Central memory CD8-positive, alpha-beta T cell (primary cell): ENCODE data around the gene TBC1D22A.
"Not testable (repeated sequence)": the region's sequence is repeated elsewhere in the genome, so short reads cannot be mapped to it uniquely, and the experiment has no call there.

Source experiments
- ATAC-seq: fragments of 150-1000 bp; cut with Tn5 transposase; replicated peaks from 2 replicates; pipeline ENCODE4 v1.10.0; 2022; ENCODE audit warnings: mild to moderate bottlenecking, moderate FRiP score, moderate number of reproducible peaks; ENCODE audit not compliant: poor library complexity, severe bottlenecking; ENCODE audit errors: extremely low read depth
- DNase-seq, 2 donors: peaks; one replicate each; pipeline ENCODE4 v3.0.0; 2021; ENCODE audit warnings: low spot score in 2 of 2
- H3K27ac Mint-ChIP-seq: one replicate; pipeline ENCODE4 v1.8.0; 2022; ENCODE audit warnings: low read depth, mild to moderate bottlenecking, moderate library complexity, mixed read lengths
- H3K27me3 Mint-ChIP-seq: one replicate; pipeline ENCODE4 v1.8.0; 2022; ENCODE audit warnings: mixed read lengths
- H3K36me3 Mint-ChIP-seq: one replicate; pipeline ENCODE4 v1.8.0; 2022; ENCODE audit warnings: mild to moderate bottlenecking, moderate library complexity, mixed read lengths; ENCODE audit not compliant: insufficient read depth
- H3K4me1 Mint-ChIP-seq: one replicate; pipeline ENCODE4 v1.8.0; 2022; ENCODE audit warnings: mixed read lengths
- H3K4me3 Mint-ChIP-seq: one replicate; pipeline ENCODE4 v1.8.0; 2022; ENCODE audit warnings: mild to moderate bottlenecking, moderate library complexity, mixed read lengths
- H3K9me3 Mint-ChIP-seq: one replicate; pipeline ENCODE4 v1.8.0; 2022; ENCODE audit warnings: mixed read lengths

TBC1D22A gene

DNA sequence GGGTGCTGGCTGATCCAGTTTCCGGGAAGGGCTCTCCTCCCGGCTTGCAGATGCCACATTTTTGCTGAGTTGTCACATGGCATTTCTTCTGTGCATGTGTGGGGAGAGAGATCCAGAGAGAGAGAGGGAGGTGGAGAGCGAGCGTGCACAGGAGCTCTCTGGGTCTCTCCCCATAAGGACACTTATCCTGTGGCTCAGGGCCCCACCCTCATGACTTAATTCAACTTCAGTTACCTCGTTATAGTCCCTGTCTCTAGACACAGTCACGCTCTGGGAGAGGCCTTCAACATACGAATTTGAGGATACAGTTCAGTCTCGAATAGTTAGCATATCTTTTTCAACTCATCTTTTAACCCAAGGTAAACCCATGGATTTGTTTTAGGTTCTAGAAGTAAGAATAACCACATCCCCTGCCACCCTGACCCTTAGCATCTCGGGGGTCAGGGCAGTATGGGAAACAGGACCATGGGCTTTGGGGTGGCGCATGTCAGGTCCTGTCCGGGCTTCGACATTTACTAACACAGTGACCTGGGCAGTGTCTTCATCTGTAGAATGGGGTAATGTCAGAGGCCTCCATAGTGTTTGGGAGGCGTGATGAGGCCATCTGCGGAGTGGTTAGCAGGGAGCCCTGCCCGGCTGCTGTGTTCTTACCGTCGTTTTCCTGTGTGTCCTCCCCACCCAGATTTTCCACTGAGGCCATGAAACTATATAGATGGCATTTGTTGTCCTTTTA is 46.9 kb downstream of the TBC1D22A start:
- Mint-ChIP-seq H3K27ac (peak overlapping the region; percentile 8), H3K9me3 (no peaks in the 10 kb centered on the region), H3K27me3 (no peaks in the 10 kb centered on the region), H3K4me1 (peaks cover 60% of the 10 kb centered on the region), H3K4me3 (no peak overlapping the region), H3K36me3 (peaks cover 13% of the 10 kb centered on the region)
- ATAC-seq (no peak), DNase-seq (no peak)

DNA sequence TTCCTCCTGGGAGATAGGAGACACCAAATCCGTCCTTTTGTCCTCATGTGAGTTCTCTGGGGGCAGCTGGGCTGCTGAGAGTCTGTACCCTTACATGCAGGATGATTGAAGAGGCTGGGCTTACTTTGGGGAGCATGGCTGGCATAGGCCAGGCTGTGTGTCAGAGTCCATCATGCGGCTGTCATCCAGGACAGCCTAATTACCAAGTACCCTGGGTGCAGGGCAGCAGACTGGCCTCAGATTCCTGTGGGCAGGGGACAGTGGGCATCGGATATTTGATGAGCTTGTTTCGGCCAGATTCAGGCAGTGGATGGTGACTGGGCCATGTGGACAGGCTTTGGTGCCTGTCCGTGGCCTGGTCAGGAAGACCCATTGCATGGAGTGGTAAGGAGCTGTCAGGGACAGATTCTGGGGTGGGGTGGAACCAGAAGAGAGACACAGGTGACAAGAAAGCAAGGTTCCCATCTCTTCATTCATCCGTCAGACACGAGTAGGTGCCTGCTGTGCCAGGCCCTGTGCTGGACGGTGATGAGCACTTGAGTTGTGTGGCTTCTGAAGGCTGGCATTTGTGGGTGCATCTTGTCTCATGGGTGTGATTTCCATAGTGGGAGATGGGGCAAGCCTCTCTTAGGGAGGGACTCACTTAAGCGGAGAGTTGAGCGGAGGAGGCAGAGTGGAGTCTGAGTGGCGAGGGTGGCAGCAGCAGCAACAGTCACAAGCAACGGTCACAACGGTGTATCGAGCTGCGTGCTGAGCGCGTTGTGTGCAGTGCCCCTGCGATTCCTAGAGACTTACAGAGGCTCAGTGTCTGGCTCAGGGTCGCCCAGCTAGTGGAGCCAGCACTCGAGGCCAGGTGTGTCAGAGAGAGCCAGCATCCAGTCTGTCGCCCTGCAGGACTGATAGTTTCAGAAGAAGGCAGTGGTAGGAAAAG is 48.7 kb downstream of the TBC1D22A start:
- Mint-ChIP-seq H3K27ac (peak overlapping the region; percentile 84), H3K27me3 (no peaks in the 10 kb centered on the region), H3K36me3 (peaks cover 14% of the 10 kb centered on the region), H3K4me3 (no peak overlapping the region), H3K4me1 (peaks cover 53% of the 10 kb centered on the region), H3K9me3 (no peaks in the 10 kb centered on the region)
- DNase-seq = no peak
- ATAC-seq = no peak

DNA sequence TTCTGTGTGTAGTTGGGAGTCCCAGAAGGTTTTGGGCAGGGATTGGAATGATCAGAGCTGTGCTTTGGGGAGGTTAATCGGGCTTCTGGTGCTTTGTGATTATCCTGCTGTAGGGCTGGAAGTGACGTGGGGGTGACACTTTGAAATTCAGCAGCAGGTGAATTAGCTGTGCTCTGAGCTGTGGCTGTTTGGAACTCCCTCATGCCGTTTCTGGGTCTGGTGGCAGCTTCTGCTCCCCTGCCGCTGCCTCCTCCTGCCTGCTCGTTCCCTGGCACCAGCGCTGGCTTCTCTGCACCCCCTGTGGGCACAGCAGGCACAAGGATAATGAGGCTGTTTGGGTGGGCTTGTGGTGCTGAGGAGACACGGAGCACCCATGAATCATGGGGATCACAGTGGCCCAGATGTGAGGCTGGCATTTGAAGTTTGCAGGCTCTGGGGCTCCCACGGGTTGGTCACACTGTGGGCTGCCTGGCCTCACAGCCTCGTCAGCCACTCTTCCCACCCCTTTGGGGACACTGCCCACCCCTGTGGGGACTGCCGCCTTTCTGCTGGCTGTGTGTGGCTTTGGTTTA is 49.7 kb downstream of the TBC1D22A start:
- ATAC-seq (no peak), DNase-seq (no peak)
- Mint-ChIP-seq H3K27ac (peak overlapping the region; percentile 84), H3K4me1 (peaks cover 43% of the 10 kb centered on the region), H3K9me3 (no peaks in the 10 kb centered on the region), H3K27me3 (no peaks in the 10 kb centered on the region), H3K4me3 (no peak overlapping the region), H3K36me3 (peaks cover 14% of the 10 kb centered on the region)

DNA sequence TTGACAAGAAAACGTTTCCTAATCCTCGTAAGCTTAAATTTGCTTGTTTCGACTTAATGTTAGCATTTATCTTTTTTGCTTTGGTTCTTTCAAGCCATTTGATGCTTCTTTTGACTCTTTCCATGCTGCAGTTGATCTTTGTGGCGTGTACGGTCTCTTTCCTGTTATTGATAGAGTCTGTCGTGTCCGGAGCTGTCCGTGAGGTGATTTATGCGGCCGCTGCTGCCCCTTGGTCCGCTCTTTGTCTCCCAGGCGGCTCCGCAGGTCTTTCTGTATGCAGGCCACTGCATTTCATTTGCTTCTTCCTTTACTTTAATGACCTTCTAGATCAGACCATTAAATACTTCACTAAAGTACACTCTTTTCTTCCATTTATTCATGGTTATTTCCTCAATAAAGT is 50.3 kb downstream of the TBC1D22A start:
- Mint-ChIP-seq H3K36me3 (peaks cover 10% of the 10 kb centered on the region), H3K4me3 (no peak overlapping the region), H3K27ac (peak overlapping the region; percentile 33), H3K27me3 (no peaks in the 10 kb centered on the region), H3K4me1 (peaks cover 44% of the 10 kb centered on the region), H3K9me3 (no peaks in the 10 kb centered on the region)
- DNase-seq = no peak
- no peak for ATAC-seq

DNA sequence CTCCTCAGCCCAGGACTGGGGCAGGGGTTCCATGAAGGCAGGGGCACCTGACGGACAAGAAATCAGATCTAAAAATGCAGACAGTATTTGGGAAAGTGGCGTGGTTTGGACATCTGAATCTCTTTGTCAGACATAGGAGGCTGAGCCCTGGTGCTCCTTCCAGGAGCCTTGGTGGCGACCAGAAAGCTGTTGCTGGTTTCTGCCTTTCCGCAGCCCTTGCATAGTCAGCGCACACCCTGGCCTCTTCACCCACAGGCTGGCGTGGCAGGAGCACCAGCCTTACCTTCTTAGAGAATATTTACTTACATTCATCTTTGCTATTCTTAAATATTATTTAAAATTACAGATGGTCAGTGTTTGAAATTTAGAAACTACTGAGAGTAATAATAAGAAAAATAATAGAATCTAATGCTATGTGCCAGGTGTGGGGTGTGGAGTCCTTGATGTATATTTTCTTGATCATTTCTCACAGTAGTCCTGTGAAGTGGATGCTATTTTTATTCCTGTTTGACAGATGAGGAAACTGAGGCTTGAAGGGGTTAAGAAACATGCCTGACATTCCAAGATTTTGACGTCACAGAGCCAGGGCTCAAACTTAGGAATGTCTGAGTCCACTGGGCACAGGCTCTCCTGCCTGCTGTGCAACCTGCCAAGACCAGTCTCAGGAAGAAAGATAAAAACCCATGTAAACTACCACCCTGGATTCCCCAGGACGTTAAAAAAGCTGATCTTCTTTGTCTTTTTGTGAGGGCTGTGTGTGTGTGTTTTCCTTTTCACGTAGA is 51.6 kb downstream of the TBC1D22A start:
- no peak overlapping the region for H3K4me3 Mint-ChIP-seq
- peaks cover 10% of the 10 kb centered on the region for H3K36me3 Mint-ChIP-seq
- no peaks in the 10 kb centered on the region for H3K9me3 Mint-ChIP-seq
- no peaks in the 10 kb centered on the region for H3K27me3 Mint-ChIP-seq
- H3K4me1 Mint-ChIP-seq = peaks cover 53% of the 10 kb centered on the region
- no peak for ATAC-seq
- no peak overlapping the region for H3K27ac Mint-ChIP-seq
- no peak for DNase-seq

DNA sequence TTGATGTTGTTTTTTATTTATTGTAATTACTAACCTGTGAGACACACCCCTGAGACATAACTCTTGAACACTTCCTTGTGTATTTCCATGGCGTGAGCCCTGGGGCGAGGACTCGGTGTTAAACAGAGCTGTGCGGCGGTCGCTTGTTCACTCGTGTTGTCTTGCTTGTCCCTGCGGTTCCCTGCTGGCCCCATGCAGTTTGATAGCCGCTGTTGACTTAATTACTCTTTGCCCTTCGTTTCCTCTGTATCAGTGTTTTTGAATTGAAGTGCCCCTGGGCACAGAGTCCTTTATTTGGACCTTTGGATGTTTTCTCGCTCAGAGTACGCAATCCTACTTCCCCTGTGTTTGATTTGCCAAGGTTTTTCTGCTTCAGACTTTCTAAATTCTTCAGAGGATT is 52.7 kb downstream of the TBC1D22A start:
- peaks cover 57% of the 10 kb centered on the region for H3K4me1 Mint-ChIP-seq
- H3K36me3 Mint-ChIP-seq = peaks cover 8% of the 10 kb centered on the region
- no peak overlapping the region for H3K27ac Mint-ChIP-seq
- ATAC-seq = no peak
- DNase-seq = no peak
- no peak overlapping the region for H3K4me3 Mint-ChIP-seq
- H3K9me3 Mint-ChIP-seq = no peaks in the 10 kb centered on the region
- no peaks in the 10 kb centered on the region for H3K27me3 Mint-ChIP-seq

DNA sequence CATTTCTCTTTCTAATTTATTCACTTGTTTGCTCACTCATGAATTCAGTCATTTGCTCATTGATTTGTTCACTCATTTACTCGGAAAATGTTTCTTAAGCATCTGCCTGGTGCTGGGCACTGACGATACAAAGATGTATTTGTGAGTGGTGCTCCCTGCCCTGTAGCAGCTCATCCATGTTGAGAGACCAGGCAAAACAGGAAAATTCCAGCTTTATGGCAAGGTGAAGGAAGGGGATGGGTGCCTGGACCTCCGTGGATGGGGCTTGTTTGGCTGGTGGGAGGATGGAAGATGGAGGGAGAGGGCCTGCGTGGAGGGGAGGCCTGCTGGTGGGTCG is 53.1 kb downstream of the TBC1D22A start:
- Mint-ChIP-seq H3K9me3 (no peaks in the 10 kb centered on the region), H3K4me1 (peaks cover 61% of the 10 kb centered on the region), H3K36me3 (peaks cover 9% of the 10 kb centered on the region), H3K4me3 (no peak overlapping the region), H3K27ac (no peak overlapping the region), H3K27me3 (no peaks in the 10 kb centered on the region)
- ATAC-seq (no peak), DNase-seq (no peak)

DNA sequence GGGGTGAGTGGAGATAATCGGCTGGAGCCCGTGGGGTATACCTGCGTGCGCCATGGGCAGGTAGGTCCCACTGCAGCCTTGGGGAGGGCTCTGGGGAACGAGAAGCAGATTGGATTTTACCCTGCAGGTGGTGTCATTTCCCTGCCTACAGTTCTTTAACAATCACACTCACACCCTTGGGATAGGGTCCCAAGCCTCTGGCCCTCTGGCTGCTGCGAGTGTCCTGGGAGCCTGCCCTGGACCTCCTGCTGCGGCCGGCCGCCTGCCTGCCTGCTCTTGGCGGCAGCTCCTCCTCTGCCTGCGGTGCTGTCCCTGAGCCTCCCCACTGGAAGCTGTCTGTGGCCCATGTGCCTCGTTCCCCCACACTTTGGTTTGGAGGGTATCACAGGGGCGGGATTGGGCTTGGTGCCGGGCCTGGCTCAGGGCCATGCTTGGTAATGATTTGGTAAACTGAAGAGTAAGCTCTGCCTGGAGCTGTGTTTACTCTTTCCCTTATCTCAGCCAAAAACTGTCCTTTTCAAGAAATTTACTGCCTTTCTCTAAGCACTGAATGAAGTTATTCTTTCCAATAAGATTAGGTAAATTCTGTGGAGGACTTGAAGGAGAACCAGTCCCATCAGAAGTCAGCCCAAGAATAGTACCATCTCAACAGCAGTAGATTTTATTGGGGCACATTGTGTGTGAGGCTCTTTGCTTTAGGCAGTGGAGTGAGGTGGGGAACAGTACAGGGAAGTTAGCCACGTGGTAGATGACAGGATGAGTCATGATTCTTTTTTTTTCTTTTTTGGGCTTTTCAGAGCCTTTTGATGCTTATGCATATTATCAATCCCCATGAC is 53.7 kb downstream of the TBC1D22A start:
- H3K4me3 Mint-ChIP-seq = no peak overlapping the region
- no peaks in the 10 kb centered on the region for H3K9me3 Mint-ChIP-seq
- no peak for DNase-seq
- H3K27ac Mint-ChIP-seq = no peak overlapping the region
- no peaks in the 10 kb centered on the region for H3K27me3 Mint-ChIP-seq
- no peak for ATAC-seq
- H3K4me1 Mint-ChIP-seq = peaks cover 63% of the 10 kb centered on the region
- H3K36me3 Mint-ChIP-seq = peaks cover 11% of the 10 kb centered on the region

DNA sequence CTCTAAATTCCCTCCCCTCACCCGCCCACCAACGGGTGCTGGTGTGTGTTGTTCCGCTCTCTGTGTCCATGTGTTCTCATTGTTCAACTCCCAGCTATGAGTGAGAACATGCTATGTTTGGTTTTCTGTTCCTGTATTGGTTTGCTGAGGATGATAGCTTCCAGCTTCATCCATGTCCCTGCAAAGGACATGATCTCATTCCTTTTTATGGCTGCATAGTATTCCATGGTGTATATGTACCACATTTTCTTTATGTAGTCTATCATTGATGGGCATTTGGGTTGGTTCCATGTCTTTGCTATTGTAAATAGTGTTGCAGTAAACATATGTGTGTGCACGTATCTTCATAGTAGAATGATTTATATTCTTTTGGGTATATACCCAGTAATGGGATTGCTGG is 54.9 kb downstream of the TBC1D22A start:
- not testable (repeated sequence) for DNase-seq, H3K9me3 Mint-ChIP-seq, H3K4me3 Mint-ChIP-seq, H3K27ac Mint-ChIP-seq, ATAC-seq, H3K27me3 Mint-ChIP-seq
- peaks cover 11% of the 10 kb centered on the region for H3K36me3 Mint-ChIP-seq
- peaks cover 67% of the 10 kb centered on the region for H3K4me1 Mint-ChIP-seq

DNA sequence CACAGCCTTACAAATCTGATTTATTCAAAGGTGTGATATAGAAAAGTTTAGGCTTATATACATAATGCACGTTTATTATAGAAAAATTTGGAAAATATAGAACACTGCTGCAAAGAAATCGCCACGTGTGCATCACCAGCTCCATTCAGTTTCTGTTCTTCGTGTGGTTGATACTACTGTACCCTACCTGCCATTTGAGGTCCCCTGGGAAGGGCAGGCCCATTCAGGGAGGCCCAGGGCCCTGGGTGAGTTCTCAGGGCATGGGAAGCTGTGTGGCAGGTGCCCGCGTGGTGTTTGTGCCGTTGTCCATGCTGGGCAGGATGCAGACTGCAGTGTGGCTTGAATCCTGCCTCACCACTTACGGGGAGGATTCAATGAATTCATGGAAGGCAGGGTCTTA is 60.8 kb downstream of the TBC1D22A start:
- Mint-ChIP-seq H3K36me3 (peaks cover 6% of the 10 kb centered on the region), H3K4me3 (no peak overlapping the region), H3K27me3 (no peaks in the 10 kb centered on the region), H3K4me1 (peaks cover 68% of the 10 kb centered on the region), H3K27ac (no peak overlapping the region), H3K9me3 (no peaks in the 10 kb centered on the region)
- DNase-seq = no peak
- no peak for ATAC-seq

DNA sequence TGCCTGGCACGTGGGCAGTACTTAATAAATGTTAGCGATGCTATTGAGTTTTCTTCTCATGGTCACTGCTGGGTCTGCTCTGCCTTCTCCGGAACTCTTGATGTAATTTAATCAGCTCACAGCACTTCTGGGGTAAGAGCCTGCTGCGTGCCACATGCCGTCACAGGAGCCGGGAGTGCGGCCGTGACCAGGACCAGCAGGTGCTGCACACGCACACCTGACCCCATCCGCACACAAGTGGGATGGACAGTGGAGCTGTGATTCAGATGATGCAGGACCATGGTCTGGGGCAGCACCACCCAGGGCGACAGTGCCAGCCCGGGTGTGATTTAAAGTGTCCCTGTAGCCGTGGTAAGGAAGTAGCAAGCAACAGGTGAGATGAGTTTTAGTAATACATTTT is 61.2 kb downstream of the TBC1D22A start:
- peaks cover 68% of the 10 kb centered on the region for H3K4me1 Mint-ChIP-seq
- H3K27me3 Mint-ChIP-seq = no peaks in the 10 kb centered on the region
- H3K36me3 Mint-ChIP-seq = peaks cover 7% of the 10 kb centered on the region
- DNase-seq (no peak), ATAC-seq (no peak)
- H3K9me3 Mint-ChIP-seq = no peaks in the 10 kb centered on the region
- no peak overlapping the region for H3K27ac Mint-ChIP-seq
- H3K4me3 Mint-ChIP-seq = no peak overlapping the region
